Glomerular endothelial cell (primary cell): ENCODE results near the gene CCL7. TPM values are rescaled to one million over a fixed set of nuclear protein-coding genes. Genes with fewer than 3 reads are reported as not detected.

ENCODE experiments used
- DNase-seq: peaks from one replicate; pipeline ENCODE4 v3.0.0-alpha.2; 2011; ENCODE audit warnings: low read depth, low spot score; ENCODE audit errors: extremely low read depth
- total RNA-seq: library from RNA; depleted of rRNA; stranded (reverse); fragments of >200 nt; gene quantifications from 2 replicates; pipeline ENCODE4 v1.2.3, GENCODE V29; 2015

The CCL7 gene
- total RNA-seq, 1 donor from 2014 or later, result not detected

DNA sequence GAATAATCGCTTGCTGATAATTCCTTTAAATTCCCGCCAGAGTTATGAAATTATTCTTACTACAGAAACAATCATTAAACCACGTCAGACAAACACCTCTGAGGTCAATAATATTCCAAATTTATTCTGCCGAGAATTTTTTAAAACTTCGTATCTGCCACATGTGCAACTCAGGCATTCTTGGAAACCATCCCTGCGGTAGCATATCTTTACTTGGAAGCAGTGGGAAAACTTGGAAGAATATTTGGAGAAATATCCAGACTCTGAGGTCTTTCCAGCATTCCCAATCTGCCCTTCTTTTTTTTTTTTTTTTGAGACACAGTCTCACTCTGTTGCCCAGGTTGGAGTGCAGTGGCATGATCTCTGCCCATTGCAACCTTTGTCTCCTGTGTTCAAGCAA lies 13.6 kb downstream of the CCL7 start:
- DNase-seq, result no peak

DNA sequence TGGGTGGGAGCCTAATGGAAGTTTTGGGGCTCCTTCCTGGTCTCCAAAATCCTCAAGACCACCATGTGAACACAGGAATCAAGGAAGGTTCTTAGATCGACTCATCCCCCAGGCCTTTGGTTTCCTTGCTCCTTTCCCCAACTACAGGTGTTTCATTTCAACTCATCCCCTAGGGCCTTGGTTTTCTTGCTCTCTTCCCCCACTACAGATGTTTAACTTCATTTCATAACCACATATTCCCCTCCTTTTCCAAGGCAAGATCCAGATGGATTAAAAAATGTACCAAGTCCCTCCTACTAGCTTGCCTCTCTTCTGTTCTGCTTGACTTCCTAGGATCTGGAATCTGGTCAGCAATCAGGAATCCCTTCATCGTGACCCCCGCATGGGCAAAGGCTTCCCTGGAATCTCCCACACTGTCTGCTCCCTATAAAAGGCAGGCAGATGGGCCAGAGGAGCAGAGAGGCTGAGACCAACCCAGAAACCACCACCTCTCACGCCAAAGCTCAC lies 15.3 kb downstream of the CCL7 start, which contains the start of gene CCL11:
TSS of gene CCL11 (plus strand) at position 457 of the 507 bp plus-strand sequence. CDS start 67 bp downstream, outside the sequence.
- no peak for DNase-seq

DNA sequence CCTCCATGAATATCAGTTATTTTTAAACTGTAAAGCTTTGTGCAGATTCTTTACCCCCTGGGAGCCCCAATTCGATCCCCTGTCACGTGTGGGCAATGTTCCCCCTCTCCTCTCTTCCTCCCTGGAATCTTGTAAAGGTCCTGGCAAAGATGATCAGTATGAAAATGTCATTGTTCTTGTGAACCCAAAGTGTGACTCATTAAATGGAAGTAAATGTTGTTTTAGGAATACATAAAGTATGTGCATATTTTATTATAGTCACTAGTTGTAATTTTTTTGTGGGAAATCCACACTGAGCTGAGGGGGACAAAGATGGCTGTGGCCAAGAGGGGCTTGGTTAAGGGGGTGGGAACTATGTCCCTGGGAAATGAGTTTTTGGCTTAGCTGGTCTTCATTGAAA lies 17.9 kb downstream of the CCL7 start:
- no peak for DNase-seq

DNA sequence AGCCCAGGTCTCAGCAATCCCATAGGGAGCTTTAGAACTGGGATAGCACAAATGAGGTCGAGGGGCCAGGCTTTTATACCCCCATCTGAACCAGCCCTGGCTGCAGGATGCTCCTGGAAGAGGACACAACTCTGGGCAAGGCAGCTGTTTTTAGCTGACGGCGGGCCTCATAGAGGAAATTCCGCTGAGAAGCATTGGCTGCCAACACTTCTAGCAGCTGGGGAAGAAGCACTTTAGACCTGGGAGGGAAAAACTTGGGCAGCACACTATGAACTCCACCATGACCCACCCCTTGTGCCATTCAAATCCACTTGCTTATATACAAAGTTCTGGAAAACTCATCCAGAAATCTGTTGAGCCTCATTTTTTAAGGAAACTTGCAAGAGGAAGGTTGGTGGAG lies 20.6 kb downstream of the CCL7 start:
- DNase-seq, result no peak

DNA sequence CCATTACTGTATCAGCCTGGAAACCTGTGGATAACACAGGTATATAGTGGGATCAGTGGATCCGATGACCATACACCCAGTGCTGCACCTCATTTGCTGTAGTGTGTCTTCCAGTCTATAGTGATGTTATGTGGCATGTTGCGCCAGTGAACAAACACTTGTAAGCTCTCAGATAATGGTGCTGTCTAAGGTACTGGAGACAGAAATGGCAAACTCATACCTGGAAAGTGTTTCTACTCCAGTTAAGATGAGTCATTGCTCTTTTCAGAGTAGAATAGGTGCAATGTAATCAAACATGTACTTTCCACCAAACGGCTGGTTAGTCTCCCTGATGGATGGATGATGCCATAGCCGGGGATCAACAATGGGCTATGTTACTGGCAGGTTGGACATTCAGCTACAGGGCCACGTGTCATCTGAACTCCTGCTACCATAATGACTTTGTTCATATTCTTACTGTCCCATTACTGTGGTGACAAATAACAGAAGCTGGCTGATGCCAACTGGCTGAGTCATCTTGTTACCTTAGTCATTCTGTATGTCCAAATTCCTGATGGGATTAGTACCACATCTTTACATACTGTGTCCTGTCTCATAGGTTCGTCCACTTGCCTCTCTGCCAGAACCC lies 21.8 kb downstream of the CCL7 start:
- DNase-seq, result no peak

DNA sequence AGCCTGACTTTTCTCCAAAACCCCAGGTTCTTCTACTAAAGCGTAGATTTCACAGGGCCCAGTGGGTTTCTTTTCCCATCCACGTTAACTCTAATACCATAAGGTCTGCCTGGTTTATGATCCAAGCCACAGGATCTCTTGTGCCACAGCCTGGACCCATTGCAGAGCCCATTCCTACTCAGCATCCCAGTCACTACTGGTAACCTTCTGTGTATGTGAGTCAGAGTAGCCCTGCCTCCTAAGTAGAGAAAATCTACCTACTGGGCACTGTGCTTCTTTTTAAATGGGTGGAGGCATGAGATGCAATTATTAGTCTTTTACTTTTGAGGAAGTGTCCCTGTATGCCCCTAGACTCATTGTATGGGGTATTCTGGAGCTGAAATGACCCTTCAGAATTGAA lies 29.0 kb downstream of the CCL7 start:
- no peak for DNase-seq

DNA sequence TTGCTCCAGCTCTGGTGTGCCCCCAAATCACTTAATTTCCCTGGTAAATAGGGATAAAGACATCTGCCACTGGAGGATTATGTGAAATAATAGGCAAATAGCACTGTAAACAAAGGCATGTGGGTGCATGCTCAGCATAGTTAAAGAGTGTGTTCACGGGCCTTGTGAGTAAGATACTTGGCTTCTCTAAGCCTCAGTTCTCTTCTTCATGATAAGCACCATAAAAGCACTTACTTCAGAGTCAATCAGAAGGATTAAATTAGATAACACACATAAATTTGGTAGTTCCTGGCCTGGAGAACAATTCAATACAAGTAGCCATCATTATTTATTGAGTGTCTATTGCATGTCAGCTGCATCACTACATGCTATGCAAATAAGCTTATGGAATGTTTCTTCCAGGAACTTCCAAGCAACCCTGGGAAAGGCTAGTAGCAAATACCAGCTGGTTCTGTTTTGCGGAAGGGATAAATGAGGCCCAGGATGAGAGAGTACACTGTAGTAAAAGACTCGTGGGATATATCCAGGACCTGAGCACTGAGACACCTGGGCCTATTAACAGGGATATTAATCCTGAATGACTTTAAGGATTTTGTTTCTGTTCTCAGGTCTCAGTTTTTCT lies 30.0 kb downstream of the CCL7 start:
- no peak for DNase-seq

DNA sequence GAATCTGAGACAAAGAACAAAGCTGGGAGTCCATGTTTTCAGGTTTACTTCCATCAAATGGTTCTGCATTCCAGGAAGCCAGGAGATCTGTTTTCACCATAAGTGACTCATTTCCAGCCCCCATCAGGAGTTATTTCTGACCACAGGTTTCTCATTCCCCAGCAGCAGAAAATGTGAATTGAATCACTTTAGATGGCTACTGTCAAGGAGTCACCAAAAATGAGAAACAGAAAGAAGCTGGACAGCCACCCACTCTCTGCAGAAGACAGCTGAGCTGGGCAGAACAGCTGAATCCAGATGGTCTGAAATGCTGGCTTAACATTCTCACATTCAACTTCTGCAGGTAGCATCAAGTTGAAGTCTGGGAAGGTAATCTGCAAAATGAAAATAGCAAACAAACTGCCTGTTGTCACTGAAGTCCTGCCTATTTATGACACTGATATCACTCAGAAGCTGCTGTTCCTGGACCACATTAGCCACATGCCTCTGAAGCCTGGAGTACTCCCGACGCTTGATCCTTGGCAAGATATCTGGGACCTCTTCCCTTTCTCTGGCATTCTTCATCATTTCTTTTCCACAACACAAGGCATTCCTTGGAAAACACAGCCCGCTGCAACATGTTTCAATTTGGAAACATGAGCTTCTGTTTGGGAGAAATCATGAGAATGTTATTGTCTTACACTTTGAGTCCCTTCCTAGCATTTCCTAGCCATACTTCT lies 30.8 kb downstream of the CCL7 start:
- no peak for DNase-seq

DNA sequence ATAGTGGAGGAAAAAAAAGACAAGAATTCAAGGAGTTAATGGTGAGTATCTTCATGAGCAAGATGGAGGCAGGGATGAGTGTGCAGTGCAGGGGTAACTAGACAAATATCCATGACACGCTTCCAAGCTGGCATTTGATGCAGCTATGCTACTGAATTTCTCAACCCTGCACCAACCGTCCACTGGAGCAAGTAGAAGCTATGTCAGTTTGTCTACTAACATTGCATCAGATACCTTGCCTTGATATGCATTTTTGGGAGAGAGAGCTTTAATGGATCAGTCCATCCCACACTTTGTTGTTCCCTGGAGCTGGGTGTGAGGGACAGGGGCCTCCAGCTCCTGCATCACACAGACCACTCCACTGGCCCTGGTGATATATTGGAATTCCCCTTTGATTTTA lies 32.0 kb downstream of the CCL7 start:
- DNase-seq, result no peak

DNA sequence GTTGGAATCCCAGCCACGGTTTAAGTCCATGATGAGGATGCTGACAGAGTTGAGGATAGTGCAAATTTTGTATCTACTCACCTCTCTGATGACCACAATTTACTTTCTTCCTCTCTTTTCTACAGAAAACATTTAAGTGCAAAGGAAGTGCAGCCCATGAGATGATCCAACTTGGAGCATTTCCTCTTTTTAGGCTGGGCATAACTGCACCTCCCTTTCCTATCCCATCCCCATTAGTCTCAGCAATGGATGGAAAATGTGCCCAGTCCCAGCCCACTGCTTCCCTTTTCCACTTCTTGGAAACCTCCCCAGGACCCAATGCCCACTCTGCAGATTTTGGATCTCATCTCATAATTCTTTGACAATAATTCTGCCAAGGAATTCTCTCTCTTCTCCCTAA lies 32.6 kb downstream of the CCL7 start:
- no peak for DNase-seq

DNA sequence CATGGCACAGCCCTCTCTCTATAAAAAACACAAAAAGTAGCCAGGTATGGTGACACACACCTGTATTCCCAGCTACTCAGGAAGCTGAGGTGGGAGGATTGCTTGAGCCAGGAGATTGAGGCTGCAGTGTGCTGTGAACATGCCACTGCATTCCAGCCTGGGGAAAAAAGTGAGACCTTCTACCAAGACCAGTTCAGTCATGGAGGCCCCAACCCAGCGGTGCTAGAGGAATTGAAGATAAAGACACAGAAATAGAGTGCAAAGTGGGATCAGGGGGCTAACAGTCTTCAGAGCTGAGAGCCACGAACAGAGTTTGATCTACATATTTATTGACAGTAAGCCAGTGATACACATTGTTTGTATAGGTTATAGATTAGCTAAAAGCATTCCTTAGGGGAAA lies 33.6 kb downstream of the CCL7 start:
- no peak for DNase-seq

DNA sequence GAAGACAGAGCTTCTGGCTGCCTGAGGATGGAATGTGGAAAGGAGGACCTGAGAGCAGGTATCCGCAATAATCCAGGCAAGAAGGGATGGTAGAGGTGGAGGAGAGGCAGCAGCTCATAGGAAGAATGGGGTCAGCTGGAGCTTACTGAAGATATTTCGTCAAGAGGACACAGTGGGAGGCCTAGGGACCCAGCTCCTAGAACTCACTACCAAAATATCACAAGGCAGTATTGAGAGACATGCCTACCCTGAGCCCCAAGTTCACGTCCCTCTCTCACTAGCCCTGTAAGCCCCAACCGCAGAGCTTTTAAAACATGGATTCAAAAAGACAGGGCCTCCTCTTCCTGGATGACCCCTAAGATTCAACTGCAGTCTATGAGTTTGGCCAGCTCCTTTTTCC lies 35.0 kb downstream of the CCL7 start:
- no peak for DNase-seq

DNA sequence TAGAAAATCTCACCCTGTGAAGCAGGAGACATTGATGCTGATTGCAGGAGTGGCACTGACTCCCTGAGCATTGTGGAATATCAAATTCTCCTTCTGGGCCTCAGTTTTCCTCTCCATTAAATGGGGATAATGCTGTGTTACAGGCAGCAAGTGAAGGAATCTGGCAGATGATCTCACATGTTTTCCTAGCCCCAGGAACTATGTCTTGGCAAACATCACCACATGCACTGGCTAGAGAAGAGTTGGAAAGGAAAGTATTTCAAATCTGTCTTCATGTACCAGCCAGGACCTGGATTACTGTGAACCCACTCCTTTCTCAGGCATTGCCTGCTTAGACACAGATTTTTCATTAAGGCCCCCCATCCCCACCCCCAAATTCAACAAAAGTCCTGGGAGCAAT lies 35.6 kb downstream of the CCL7 start:
- DNase-seq, result no peak

DNA sequence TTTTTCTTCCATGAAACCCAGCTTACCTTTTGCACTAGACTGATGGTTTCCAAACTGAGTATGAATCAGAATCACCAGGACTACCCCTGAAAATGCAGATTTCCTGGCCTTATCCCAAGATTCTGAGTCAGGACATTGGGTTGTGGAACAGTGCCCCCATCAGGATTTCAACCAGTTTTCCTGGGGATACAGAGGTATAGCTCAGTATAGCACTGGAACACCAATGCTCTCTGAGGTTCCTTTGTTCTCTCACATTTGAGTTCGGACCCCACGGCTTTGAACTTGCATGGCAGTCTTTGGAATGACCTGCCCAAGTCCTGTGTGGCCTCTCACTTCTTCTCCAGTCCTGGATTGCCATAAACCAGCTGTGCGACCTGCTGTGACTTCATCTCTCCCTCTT lies 36.4 kb downstream of the CCL7 start:
- no peak for DNase-seq

DNA sequence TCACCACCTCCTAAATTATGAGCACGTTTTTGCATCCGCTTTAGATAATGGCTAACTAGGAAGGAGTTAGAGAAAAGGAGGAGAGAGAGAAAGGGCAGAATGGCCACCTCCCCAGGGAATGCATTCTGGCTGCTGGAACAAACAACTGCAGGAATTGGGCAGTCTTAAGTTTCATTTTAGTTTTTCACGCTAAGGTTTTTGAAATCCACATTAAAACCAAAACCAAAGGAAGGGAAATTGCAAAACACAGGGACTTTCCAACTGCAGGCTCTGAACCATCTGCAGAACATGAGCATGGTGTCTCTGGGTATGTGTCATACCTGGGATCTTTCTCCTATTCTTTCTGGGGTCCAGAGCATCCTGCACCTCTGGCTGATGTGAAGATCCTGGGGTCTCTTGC lies 37.1 kb downstream of the CCL7 start:
- DNase-seq, result no peak

DNA sequence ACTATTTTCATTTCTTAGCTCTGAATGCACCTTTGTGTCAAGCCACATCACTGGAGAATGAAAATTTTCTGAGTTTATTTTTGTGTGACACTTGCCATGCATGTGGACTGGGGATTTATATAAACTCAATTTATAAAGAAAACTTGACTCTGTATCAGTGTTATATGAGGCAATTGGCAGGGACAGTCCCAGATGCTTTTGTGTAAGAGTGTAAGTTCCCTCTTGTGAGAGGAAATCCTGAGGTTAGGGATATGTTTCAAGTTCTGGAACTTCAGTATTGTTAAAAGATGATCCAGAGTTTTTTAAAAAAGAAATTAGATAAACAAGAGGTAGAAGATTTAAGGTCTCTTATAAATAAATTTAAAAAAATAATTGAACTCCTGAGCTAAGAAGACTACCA lies 38.4 kb downstream of the CCL7 start:
- no peak for DNase-seq

DNA sequence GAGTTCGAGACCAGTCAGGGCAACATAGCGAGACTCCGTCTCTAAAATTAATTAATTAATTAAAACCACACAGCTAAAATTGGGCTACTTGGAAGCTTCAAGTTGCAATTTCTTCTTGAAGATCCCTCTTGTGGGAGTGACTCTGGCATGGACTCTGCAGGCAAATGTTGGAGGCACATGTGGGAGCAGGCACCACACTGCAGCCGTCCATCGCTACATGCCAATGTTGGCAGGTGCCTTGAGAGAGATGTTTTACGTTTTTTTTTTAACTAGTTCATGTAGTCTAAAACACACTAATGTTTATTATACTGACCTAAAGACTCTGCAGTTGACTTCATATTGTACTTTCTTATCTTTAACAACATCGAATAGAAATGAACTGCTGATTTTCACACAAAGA lies 41.3 kb downstream of the CCL7 start:
- no peak for DNase-seq

DNA sequence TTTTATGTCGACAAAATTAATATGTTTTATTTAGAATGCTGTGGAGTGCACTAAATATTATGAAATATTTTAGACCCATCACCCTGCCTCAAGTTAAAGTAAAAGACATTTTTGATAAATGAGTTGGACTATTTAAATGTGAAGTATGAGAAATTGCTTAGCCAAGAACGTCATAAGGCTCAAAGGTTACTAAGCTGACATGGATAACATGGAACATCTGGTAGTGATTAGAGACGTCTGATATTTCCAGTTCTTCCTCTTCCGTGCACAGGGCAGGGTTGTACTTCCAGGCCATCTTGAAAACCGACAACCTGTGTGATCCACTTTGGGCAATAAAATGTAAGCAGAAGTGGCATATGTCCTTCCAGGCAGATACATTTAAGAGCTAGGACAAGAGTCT lies 42.1 kb downstream of the CCL7 start:
- no peak for DNase-seq

DNA sequence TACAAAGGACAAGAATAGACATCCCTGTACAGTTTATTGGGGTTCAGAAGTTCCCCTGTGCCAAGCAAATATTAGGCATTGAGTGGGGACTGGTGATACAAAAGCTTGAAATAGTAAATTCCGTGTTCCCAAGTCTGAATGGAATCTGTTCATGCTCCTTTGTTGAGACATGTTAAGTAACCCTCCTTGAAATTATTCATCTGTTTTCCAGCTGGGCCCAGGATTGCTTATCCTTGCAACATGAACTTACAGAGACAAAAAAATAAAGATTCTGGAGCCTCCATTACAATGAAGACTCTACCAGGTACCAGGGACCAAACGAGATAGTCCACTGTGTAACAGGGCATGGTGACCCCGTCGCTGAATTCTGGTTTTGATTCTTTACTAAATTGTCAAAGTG lies 43.1 kb downstream of the CCL7 start:
- DNase-seq, result no peak

DNA sequence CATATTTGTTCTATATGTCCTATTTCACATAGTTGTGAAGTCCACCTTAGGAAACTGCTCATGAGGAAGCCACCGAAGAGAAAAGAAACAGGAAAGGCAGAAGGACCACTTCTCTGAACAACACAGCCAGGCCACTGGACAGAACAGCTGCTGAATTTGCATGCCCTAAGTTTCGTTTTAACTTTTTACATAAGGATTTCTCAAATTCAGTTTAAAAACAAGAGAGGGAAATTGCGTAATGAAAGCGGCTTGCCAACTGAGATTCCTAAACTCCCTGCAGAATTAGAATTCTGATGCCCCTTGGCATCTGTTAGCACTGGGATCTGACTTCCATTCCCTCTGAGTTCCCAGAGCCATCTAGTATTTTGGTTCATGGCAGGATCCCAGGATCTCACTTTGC lies 44.3 kb downstream of the CCL7 start:
- no peak for DNase-seq

DNA sequence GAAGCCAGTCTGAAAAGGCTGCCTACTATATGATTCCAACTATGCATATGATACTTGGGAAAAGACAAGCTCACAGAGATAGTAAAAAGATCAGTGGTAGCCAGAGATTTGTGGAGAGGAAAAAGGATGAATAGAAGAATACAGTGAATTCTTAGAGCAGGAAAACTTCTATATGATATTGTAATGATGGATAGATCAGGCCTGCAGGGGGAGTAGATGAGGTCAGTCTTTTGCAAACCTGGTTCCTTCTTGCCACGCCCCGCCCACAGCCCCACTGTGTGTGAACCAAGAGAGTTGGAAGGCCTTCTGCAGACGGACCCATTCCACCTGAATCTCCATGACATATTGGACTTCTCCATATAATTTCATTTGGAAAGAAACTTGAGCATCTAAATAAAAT lies 48.5 kb downstream of the CCL7 start:
- DNase-seq, result no peak

DNA sequence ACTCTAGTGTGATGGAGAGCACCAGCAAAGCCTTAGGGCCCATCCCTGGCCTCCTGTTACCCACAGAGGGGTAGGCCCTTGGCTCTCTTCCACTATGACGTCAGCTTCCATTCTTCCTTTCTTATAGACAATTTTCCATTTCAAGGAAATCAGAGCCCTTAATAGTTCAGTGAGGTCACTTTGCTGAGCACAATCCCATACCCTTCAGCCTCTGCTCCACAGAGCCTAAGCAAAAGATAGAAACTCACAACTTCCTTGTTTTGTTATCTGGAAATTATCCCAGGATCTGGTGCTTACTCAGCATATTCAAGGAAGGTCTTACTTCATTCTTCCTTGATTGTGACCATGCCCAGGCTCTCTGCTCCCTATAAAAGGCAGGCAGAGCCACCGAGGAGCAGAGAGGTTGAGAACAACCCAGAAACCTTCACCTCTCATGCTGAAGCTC lies 49.0 kb downstream of the CCL7 start, which contains the start of gene CCL8:
TSS of gene CCL8 (plus strand) at position 397 of the 445 bp plus-strand sequence. CDS start 67 bp downstream, outside the sequence.
- no peak for DNase-seq
